ENCODE results near the gene CBFA2T2. TPM values are rescaled to one million over a fixed set of nuclear protein-coding genes. Genes with fewer than 3 reads are reported as not detected.

CBFA2T2 gene
- total and polyA plus RNA-seq, 2 donors (not counting 3 experiments of a cell fraction or from before 2014, with no cell fraction given) = 10.7 to 12.1 TPM

DNA sequence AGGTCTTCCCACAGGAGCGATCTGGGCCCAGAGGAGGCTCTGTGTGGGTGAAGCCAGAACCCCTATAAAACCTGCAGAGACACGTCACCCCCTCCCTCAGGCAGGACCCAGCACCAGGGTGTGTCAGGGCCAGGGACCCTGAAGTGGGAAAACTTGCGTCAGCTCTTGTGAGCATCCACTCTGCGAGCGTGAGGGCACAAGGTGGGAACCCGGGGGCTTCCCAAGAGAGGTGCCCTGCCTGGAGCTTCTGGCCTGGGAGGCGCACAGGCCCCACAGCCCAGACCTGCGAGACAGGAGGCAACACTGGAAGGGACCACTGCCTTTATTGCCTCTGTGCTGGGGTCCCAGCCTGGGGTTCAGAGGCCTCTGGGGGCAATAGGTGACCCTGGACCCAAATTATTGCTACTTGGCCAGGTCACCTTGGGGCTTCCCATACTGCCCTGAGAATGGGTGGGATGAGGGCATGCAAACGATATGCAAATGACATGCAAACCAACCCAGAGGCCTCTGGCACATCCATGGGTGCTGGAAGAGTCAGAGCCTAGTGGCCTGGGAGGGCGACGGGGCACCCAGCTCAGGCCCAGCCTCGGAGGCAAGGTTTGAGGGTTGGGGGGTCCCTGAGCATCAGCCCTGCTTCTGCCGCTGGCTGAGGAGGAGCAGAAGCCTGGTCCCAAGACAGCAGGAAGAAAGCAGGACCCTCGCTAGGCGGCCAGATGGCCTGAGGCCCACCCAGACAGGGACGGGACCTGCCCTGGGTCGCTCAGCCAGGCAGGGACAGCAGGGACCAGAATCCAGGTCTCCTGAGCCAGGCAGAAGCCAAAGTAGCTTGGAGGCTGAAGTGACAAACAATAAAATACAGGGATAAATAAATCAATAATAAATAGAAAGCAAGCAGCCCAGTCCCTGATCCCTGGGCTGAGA lies 167.1 kb downstream of the CBFA2T2 start:
- POLR2A ChIA-PET = no interaction called here
- Histone ChIP-seq H3K4me1 (ENCODE audit: control insufficient read depth, extremely low read depth, insufficient read depth, low read length) (no peaks in the 10 kb centered on the region), H3K27ac (ENCODE audit: insufficient read depth, low read depth, low read length) (no peak overlapping the region), H3K9ac (replicated peaks; ENCODE audit: extremely low read depth, insufficient read depth, low read length) (no peak overlapping the region), H3K4me2 (ENCODE audit: insufficient read depth, low read length) (no peak overlapping the region), H3K4me3 (replicated peaks in 1 of 3; ENCODE audit: insufficient read depth in 1 of 3, low read depth in 1 of 3, low read length in 3 of 3) (no peak overlapping the region), H3K9me1 (replicated peaks; ENCODE audit: control insufficient read depth, extremely low read depth, insufficient read depth, low read length) (no peaks in the 10 kb centered on the region), H2AFZ (ENCODE audit: low read depth, low read length) (no peak overlapping the region), H3K9me3 (replicated peaks; ENCODE audit: control insufficient read depth, insufficient read depth, low read length) (no peaks in the 10 kb centered on the region), H3K27me3 (ENCODE audit: control insufficient read depth in 2 of 2, insufficient read depth in 2 of 2, low read length in 2 of 2) (no peaks in the 10 kb centered on the region), H4K20me1 (replicated peaks; ENCODE audit: control insufficient read depth, extremely low read depth, insufficient read depth, low read length) (no peaks in the 10 kb centered on the region), H3K36me3 (ENCODE audit: control insufficient read depth in 2 of 2, extremely low read depth in 1 of 2, insufficient read depth in 2 of 2, low read length in 2 of 2) (no peaks in the 10 kb centered on the region), H3K79me2 (ENCODE audit: control insufficient read depth, insufficient read depth, low read length) (no peaks in the 10 kb centered on the region)
- FAIRE-seq (no peak), DNase-seq (ENCODE audit: low read depth, low spot score) (no peak)
- dilution Hi-C loops (cut with MboI; ENCODE audit: extremely low pct_ligation_motif_present, low sequenced_read_pairs) = no loop called here
- CTCF ChIA-PET = interaction anchor here (0.9 to 1.4 kb wide), 4 partner anchors 10 to 200 kb away, joined by 3 read pairs; partner anchors contain the start of gene ACTL10
- BruUV-seq (replicated peaks) = no TSS peak
- intact Hi-C loops (cut with micrococcal nuclease) = no loop called here
- TF ChIP-seq POLR2AphosphoS5 (IDR thresholded peaks at IDR 0.05; ENCODE audit: insufficient read depth, low read depth, low read length) (no peak), JUN (IDR thresholded peaks at IDR 0.05; ENCODE audit: borderline replicate concordance, insufficient read depth, insufficient read length, low read depth) (no peak)
- TF ChIP-seq, protein P1, sequence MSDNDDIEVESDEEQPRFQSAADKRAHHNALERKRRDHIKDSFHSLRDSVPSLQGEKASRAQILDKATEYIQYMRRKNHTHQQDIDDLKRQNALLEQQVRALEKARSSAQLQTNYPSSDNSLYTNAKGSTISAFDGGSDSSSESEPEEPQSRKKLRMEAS (IDR thresholded peaks at IDR 0.05; ENCODE audit: insufficient read depth, insufficient read length) = no peak

DNA sequence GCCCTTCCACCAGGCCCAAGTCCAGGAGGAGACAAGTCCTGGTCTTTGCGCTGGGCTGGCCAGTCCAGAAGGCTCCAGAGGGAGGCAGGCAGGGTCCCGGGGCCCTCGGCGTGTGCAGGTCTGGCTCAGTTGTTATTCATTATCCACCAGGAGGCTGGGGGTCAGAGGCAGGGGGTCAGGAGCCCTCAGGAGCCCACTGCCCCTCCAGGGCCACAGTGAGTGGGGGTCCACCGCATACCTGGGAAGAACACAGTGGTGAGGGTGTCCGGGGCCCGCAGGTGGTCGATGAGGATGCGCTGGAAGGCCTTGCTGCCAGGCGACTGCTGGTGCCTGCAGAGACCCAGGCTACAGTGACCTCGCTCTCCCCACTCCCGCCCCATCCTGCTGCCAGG lies 167.8 kb downstream of the CBFA2T2 start:
- intact Hi-C loops (cut with micrococcal nuclease) (no loop called here), dilution Hi-C loops (cut with MboI; ENCODE audit: extremely low pct_ligation_motif_present, low sequenced_read_pairs) (no loop called here)
- no TSS peak for BruUV-seq (replicated peaks)
- no peaks in the 10 kb centered on the region for H3K79me2 ChIP-seq (ENCODE audit: control insufficient read depth, insufficient read depth, low read length)
- H4K20me1 ChIP-seq (replicated peaks; ENCODE audit: control insufficient read depth, extremely low read depth, insufficient read depth, low read length) = no peaks in the 10 kb centered on the region
- H3K27ac ChIP-seq (ENCODE audit: insufficient read depth, low read depth, low read length) = no peak overlapping the region
- H3K9ac ChIP-seq (replicated peaks; ENCODE audit: extremely low read depth, insufficient read depth, low read length) = no peak overlapping the region
- H3K36me3 ChIP-seq (ENCODE audit: control insufficient read depth in 2 of 2, extremely low read depth in 1 of 2, insufficient read depth in 2 of 2, low read length in 2 of 2) = no peaks in the 10 kb centered on the region
- H3K9me3 ChIP-seq (replicated peaks; ENCODE audit: control insufficient read depth, insufficient read depth, low read length) = no peaks in the 10 kb centered on the region
- TF ChIP-seq JUN (IDR thresholded peaks at IDR 0.05; ENCODE audit: borderline replicate concordance, insufficient read depth, insufficient read length, low read depth) (no peak), FOS (IDR thresholded peaks at IDR 0.05; ENCODE audit: borderline replicate concordance, insufficient read depth, low read length) (no peak), POLR2AphosphoS5 (IDR thresholded peaks at IDR 0.05; ENCODE audit: insufficient read depth, low read depth, low read length) (no peak), MYC (IDR thresholded peaks at IDR 0.05; ENCODE audit: low read depth, low read length) (no peak), POLR2A (IDR thresholded peaks at IDR 0.05; ENCODE audit: low read depth, low read length) (no peak), GATA2 (IDR thresholded peaks at IDR 0.05; ENCODE audit: insufficient read depth, insufficient read length, low read depth, low read length) (no peak)
- TF ChIP-seq, protein P1 (IDR thresholded peaks at IDR 0.05; ENCODE audit: insufficient read depth, insufficient read length) = no peak
- TF ChIP-seq, protein P2, sequence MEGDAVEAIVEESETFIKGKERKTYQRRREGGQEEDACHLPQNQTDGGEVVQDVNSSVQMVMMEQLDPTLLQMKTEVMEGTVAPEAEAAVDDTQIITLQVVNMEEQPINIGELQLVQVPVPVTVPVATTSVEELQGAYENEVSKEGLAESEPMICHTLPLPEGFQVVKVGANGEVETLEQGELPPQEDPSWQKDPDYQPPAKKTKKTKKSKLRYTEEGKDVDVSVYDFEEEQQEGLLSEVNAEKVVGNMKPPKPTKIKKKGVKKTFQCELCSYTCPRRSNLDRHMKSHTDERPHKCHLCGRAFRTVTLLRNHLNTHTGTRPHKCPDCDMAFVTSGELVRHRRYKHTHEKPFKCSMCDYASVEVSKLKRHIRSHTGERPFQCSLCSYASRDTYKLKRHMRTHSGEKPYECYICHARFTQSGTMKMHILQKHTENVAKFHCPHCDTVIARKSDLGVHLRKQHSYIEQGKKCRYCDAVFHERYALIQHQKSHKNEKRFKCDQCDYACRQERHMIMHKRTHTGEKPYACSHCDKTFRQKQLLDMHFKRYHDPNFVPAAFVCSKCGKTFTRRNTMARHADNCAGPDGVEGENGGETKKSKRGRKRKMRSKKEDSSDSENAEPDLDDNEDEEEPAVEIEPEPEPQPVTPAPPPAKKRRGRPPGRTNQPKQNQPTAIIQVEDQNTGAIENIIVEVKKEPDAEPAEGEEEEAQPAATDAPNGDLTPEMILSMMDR (IDR thresholded peaks at IDR 0.05; ENCODE audit: extremely low read depth in 1 of 2, insufficient read depth in 1 of 2, low read depth in 1 of 2, low read length in 2 of 2) = no peak
- H3K4me2 ChIP-seq (ENCODE audit: insufficient read depth, low read length) = no peak overlapping the region
- H3K9me1 ChIP-seq (replicated peaks; ENCODE audit: control insufficient read depth, extremely low read depth, insufficient read depth, low read length) = no peaks in the 10 kb centered on the region
- ChIA-PET CTCF (interaction anchor here (1.0 to 1.4 kb wide), 3 partner anchors 9 to 200 kb away, joined by 3 read pairs; partner anchors contain the start of gene ACTL10), POLR2A (no interaction called here)
- H3K4me1 ChIP-seq (ENCODE audit: control insufficient read depth, extremely low read depth, insufficient read depth, low read length) = no peaks in the 10 kb centered on the region
- FAIRE-seq = no peak
- H2AFZ ChIP-seq (ENCODE audit: low read depth, low read length) = no peak overlapping the region
- no peak overlapping the region for H3K4me3 ChIP-seq (replicated peaks in 1 of 3; ENCODE audit: insufficient read depth in 1 of 3, low read depth in 1 of 3, low read length in 3 of 3)
- H3K27me3 ChIP-seq (ENCODE audit: control insufficient read depth in 2 of 2, insufficient read depth in 2 of 2, low read length in 2 of 2) = no peaks in the 10 kb centered on the region
- no peak for DNase-seq (ENCODE audit: low read depth, low spot score)
